Suppressor macrophage treated with lipopolysaccharide for 1 hour (primary cell): Measurements from ENCODE around the gene KAT7.
"Not testable (repeated sequence)": the region's sequence is repeated elsewhere in the genome, so short reads cannot be mapped to it uniquely, and the experiment has no call there.

Experiments used
- DNase-seq, 3 donors: peaks; one replicate each; pipeline ENCODE4 v3.0.0-alpha.2; 2020 to 2022

KAT7 gene

GRCh38 chr17:49788478-49789242 lies at the start of gene KAT7:
Gene KAT7, plus strand, starts transcription at chr17:49788681. Its CDS starts 154 bp downstream, at chr17:49788835.
- DNase-seq, result peak; percentile 100

DNA sequence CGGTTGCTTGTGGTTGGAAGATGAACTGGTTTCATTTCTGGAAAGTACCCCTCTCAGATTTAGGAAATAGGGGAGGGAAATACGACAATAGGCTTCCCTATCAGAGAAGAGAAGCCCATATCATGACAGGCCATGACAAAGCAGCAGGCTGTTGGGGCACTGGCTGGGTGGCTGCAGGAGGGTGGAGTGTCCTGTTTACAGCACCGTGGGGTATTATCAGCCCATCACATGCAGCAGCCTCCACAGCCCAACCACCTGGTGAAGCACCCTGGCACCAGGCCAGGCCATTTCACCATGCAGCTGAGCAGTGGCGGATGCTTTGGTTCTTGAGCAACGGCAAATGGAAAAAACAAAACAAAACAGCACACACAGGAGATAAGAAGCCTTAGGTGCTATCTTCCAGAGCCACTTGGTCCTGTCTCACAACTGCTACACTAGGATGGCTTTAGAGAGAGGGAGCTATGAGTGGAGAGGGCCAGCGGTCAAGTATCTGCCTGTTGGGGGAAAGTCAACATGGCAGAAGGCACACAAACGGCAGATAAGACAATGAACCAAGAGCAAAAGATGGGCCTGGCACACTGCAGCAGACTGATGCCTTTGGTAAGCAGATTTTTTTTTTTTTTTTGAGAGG lies 48.7 kb upstream of the KAT7 start:
- DNase-seq, result peak; percentile 81 to 84 (median 84)

DNA sequence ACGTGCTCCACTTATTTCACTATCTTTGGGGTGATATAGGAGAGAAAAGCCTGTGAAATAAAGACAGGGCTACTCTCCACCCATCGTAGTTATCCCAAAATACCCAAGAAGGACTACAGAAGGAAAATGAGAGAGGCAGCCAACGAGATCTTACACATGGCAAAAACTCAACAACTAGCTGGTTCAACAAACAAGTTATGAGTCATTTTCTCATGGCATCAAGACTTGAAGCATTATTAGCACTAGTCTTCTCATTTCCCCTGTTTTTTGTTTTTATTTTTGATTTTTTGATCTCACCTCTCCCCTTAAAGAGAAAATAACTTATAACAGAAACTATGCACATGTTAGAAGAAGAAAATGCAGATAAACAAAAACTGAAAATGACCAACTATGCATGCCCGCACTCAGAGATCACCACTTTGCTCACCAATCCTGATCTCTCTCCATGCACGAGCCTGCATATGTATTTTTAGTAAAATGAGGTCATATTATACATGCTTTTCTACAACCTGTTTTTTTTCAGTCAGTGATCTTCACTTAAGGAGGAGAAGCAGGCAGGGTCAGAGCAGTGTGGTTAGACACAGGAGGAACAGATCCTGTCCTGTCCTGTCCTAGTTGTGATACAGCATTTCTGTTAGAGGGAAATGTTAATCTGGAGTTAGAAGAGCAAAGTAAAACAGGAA lies 47.3 kb upstream of the KAT7 start:
- DNase-seq, result peak in 2 of 3 donors; percentile 52 to 53

- DNase-seq, result peak; percentile 13 to 48 (median 28)
Measured at GRCh38 chr17:49741692-49742076, 46.8 kb upstream of the KAT7 start.

- DNase-seq, result peak in 2 of 3 donors; percentile 47 to 60
Measured at GRCh38 chr17:49742166-49742638, 46.3 kb upstream of the KAT7 start.

DNA sequence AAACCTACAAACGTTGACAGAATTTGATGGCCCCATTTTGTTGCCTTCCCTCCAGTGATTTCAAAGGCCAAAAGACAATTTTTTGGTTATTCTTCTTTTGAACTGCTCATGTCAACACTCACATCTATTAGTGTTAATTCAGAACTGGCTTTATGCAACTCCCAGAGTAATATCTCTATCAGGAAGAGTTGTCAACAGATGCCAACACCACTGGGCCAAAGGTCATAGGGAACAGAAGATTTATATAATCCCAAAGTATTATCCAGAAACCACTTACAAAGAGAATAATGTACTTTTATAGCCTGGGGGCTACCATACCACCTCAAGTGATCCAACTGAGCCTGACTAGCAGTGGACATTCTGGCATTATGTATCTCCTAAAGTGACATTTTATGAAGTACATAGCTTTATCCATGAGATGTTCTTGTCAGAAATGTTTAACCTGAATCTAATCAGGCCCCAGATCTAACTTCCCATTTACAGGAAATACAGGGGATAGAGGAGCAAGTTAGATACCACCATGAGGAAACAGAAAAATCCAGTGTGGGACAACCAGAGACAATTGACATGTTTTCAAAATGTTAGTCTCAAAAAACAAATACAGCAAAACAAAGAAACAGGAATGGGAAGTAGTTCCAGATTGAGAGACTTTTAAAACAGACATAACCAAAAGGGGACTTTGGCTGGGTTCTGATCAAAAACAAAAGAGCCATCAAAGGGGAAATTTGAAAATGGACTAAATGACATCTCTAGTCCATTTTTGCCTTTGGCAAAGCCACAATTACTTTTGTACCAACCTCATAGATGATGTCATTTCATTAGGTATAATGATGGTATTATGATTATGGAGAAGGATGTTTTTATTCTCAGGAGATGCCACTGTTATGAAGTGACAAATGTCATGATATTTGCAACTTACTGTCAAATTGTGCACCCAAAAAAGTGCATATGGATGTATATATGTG lies 43.0 kb upstream of the KAT7 start:
- DNase-seq, result no peak

- no peak for DNase-seq
Measured at GRCh38 chr17:49746791-49747490, 41.5 kb upstream of the KAT7 start.

DNA sequence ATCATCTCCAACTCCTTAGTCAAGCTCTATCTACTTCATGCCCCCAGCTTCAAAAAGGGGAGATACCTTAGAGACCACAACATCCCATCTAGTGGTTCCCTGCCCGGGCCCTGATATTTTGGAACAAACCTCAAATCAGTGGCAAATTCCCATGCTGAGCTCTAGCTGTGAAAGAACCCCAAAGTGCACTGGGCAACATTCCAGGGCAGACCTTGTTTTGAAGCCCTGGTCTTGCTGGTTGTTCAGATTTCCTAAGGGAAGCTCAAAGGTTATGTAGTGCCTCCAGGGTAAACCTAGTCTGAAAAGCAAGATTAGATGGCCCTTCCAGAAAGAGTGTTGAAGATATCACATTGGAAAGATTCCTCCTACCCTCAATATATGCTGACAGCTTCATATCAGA lies 40.8 kb upstream of the KAT7 start:
- no peak for DNase-seq

DNA sequence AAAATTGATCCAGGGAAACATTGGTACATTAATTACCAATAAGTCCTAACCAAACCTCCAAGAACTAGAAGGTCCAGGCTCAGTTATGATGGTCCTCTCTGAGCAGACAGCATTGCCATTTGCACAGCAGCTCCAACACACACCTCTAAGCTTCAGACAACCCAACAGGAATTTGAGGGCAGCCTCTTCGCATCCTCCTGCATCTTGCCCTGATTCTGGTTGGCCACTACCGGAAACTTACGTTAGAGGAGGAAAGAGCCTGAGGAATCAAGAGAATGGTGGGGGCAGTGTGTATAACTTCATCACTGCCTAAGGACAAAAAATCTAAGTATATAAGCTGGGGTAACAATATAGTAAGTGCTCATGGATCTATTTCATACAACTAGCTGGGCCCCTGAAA lies 40.3 kb upstream of the KAT7 start:
- no peak for DNase-seq

DNA sequence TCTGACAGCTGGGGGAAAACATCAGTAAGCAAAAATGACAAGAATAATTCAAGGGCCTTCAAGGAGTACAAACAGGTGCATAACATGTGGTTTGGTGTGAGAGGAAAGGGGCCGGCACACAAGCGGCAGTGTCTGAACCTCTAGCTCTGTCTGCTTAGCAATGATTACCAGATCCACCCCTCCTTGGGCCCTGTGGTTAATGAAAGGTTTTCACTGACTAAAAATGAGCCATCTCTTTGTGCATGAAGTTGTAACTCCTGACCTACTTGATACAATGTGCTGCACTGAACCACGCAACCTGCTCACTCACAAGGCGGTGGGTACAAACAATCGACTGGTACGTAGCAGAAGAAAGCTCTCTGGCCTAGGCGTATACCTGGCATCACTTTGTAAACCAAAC lies 39.7 kb upstream of the KAT7 start:
- no peak for DNase-seq

GRCh38 chr17:49749730-49750129 lies 38.8 kb upstream of the KAT7 start:
- DNase-seq, result no peak

DNA sequence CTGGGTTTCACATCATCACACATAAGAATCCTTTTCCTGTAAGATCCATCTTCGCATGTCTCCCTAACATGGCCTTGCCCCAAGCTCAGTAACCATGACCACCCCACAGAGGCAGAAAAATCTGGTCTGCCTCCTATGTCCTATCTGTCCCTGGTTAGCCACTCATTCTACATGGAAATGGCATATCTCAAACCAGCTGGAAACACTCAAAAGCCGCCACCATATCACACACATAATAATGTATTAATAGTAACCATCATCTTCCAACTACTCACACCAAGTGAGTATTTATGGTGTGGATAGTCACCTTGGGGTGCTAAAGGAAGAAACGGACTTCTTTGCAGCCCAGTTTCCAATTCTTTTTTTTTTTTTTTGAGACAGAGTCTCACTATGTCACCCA lies 36.0 kb upstream of the KAT7 start:
- DNase-seq, result no peak

- DNase-seq, result no peak
Measured at GRCh38 chr17:49753959-49754391, 34.5 kb upstream of the KAT7 start.

GRCh38 chr17:49755663-49756283 lies 32.7 kb upstream of the KAT7 start:
- DNase-seq, result no peak

DNA sequence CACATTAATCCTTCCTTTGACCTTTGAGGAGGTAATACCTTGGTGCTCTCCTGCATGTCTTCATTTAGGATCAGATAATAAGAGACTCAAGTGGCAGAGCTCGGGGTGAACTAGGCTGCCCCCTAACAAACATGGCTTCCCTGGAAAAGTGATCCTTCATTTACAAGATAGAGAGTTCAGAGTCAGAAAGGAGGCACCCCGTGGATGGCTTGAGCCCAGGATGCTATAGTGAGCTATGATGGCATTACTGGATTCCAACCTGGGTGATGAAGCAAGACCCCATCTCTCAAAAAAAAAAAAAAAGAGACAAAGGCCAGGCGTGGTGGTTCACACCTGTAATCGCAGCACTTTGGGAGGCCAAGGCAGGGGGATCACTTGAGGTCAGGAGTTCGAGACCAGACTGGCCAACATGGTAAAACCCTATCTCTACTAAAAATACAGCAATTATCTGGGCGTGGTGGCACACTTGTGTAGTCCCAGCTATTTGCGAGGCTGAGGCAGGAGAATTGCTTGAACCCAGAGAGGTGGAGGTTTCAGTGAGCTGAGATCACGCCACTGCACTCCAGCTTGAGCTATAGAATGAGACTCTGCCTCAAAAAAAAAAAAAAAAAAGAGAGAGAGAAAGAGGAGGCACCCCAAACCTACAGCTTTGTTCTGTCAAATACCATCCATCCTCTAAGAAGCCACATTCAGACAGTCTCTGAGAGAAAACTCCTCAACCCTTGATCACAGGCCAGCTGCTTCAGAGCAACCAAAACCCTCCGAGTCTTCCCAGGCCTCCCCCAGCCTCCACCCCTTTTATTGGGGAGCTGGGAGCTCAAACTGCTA lies 31.9 kb upstream of the KAT7 start:
- no peak for DNase-seq

GRCh38 chr17:49757151-49757777 lies 31.2 kb upstream of the KAT7 start:
- DNase-seq, result no peak

DNA sequence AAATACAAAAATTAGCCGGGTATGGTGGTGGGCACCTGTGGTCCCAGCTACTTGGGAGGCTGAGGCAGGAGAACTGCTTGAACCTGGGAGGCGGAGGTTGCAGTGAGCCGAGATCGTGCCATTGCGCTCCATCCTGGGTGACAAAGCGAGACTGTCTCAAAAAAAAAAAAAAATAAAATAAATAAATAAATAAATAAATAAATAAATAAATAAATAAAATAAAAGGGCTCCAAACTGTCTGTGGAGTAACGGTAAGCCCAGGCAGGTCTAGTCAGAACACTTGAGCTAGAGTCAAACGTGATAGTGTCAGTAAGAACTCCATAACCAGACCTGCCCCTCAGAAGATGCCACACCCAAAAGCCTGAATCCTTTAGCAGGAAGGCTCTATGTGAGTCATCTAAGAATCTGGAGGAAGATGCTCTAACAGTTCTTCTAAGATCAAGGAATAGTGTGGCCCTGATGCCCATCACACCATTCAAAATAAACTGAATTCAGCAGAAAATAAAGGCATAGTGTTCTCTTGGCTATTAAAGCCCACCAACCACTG lies 29.9 kb upstream of the KAT7 start:
- not testable (repeated sequence) for DNase-seq

GRCh38 chr17:49759203-49759602 lies 29.3 kb upstream of the KAT7 start:
- DNase-seq, result no peak

DNA sequence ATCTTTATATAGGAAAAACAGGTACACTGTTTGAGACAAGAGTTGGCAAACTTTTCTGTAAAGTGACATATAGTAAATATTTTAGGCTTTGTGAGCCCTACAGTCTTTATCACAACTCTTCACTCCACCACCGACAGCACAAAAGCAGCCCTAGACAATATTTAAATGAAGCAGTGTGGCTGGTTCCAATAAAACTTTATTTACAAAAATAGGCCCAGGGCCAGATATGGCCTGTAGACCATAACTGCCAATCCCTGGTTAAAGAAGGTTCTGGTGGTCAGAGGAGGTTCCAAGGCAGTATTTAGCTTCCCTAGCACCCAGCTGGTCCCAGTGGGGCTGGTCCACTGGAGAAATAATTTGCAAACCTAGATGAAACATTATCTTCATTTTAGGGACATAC lies 28.2 kb upstream of the KAT7 start:
- no peak for DNase-seq
